K562 (cell line): Measurements from ENCODE around the gene PPP1R36. TPM values are rescaled to one million over a fixed set of nuclear protein-coding genes. Genes with fewer than 3 reads are reported as not detected.
"Not testable (repeated sequence)": the region's sequence is repeated elsewhere in the genome, so short reads cannot be mapped to it uniquely, and the experiment has no call there.

Experiments
- ATAC-seq: fragments of 200-7000 bp; cut with Tn5 transposase; 3 replicates; pipeline ENCODE4 v1.9.1; 2020; ENCODE audit warnings: moderate library complexity
- BruUV-seq: library from RNA; stranded (reverse); fragments of 400-500 nt; replicated peaks from 2 replicates; lab custom pipeline; 2021; lab: Mats Ljungman, UMichigan
- CTCF ChIA-PET: fragments of 300-600 bp; formaldehyde crosslinking; extraction: SDS; loops from one replicate; lab custom pipeline; 2021; ENCODE audit warnings: low intra/inter-chr PET ratio; lab: Yijun Ruan, JAX
- POLR2A ChIA-PET: fragments of 300-600, 350-650 bp; sonication (Branson Sonifier 250); formaldehyde crosslinking; extraction: SDS; loops from one replicate; lab custom pipeline; 2021; ENCODE audit warnings: antibody characterized with exemption, inconsistent platforms; lab: Yijun Ruan, JAX
- DNase-seq, 4 experiments: peaks; one replicate each; pipeline versions ENCODE4 v3.0.0 to v3.0.0-alpha.2; 2011 to 2018; ENCODE audit warnings: low spot score in 3 of 4, mixed read lengths in 3 of 4; ENCODE audit errors: extremely low read depth in 1 of 4
- FAIRE-seq: peaks from 2 replicates; lab custom pipeline; 2011; peaks lifted over from hg19 to GRCh38; lab: Jason Lieb, UNC
- H2AFZ ChIP-seq: 2 replicates; pipeline ENCODE4 v1.6.0; 2011; ENCODE audit warnings: low read depth, low read length, control low read depth, inconsistent platforms
- H3K27ac ChIP-seq: fragments of 200-600 bp; 3 replicates; pipeline ENCODE4 v1.8.0; 2011; ENCODE audit warnings: low read depth, mild to moderate bottlenecking, control low read depth, inconsistent platforms, low read length, moderate library complexity, mixed read lengths; ENCODE audit errors: extremely low read depth
- H3K27me3 ChIP-seq, 2 experiments: fragments of 300-600 bp in 1 of 2; 2 replicates in 1 of 2; 3 replicates in 1 of 2; pipeline versions ENCODE4 v1.6.0 to v1.8.0; 2011; ENCODE audit warnings: inconsistent platforms in 2 of 2, low read length in 2 of 2, mild to moderate bottlenecking in 1 of 2, mixed read lengths in 1 of 2, moderate library complexity in 1 of 2; ENCODE audit not compliant: control insufficient read depth in 2 of 2, insufficient read depth in 2 of 2
- H3K36me3 ChIP-seq: fragments of 300-600 bp; 3 replicates; pipeline ENCODE4 v1.8.0; 2011; ENCODE audit warnings: mild to moderate bottlenecking, low read length, inconsistent platforms; ENCODE audit not compliant: control insufficient read depth, insufficient read depth
- H3K4me1 ChIP-seq, 2 experiments: fragments of 200-600 bp in 1 of 2; replicated peaks in 1 of 2; 2 replicates in 1 of 2; 3 replicates in 1 of 2; pipeline versions ENCODE4 v1.5.1 to v1.8.0; 2011; ENCODE audit warnings: inconsistent platforms in 2 of 2, low read length in 2 of 2, mild to moderate bottlenecking in 1 of 2, mixed read lengths in 1 of 2, moderate library complexity in 1 of 2; ENCODE audit not compliant: control insufficient read depth in 2 of 2, insufficient read depth in 2 of 2
- H3K4me2 ChIP-seq: 2 replicates; pipeline ENCODE4 v1.6.1; 2011; ENCODE audit warnings: low read length, control low read depth, inconsistent platforms, mixed read lengths; ENCODE audit not compliant: insufficient read depth
- H3K4me3 ChIP-seq: fragments of 200-600 bp; sonication (generic), shearing (Covaris generic); 2 replicates; pipeline ENCODE4 v1.5.1; 2016; ENCODE audit warnings: control low read depth, inconsistent platforms
- H3K79me2 ChIP-seq: fragments of 200-600 bp; 3 replicates; pipeline ENCODE4 v1.8.0; 2011; ENCODE audit warnings: low read length, inconsistent platforms; ENCODE audit not compliant: control insufficient read depth, insufficient read depth
- H3K9ac ChIP-seq, 2 experiments: 2 replicates each; pipeline versions ENCODE4 v1.6.0 to v1.6.1; 2011; ENCODE audit warnings: low read depth in 2 of 2, low read length in 2 of 2, control low read depth in 1 of 2, inconsistent platforms in 1 of 2, mild to moderate bottlenecking in 1 of 2, mixed read lengths in 1 of 2; ENCODE audit not compliant: insufficient read depth in 1 of 2
- H3K9me1 ChIP-seq: one replicate; pipeline ENCODE4 v1.6.0; 2011; ENCODE audit warnings: inconsistent platforms, mild to moderate bottlenecking, low read length, moderate library complexity; ENCODE audit not compliant: control insufficient read depth, insufficient read depth
- H3K9me3 ChIP-seq: replicated peaks from 2 replicates; pipeline ENCODE4 v1.5.1; 2011; ENCODE audit warnings: low read depth, low read length, inconsistent platforms; ENCODE audit not compliant: control insufficient read depth, insufficient read depth
- H4K20me1 ChIP-seq: replicated peaks from 2 replicates; pipeline ENCODE4 v1.6.1; 2011; ENCODE audit warnings: low read length, inconsistent platforms, mixed read lengths; ENCODE audit not compliant: control insufficient read depth, insufficient read depth
- DIDO1 ChIP-seq: fragments of 450-650 bp; IDR thresholded peaks from 2 replicates; pipeline ENCODE4 v1.6.1; 2016; ENCODE audit warnings: low read depth, missing biosample characterization, missing genetic modification characterization
- JUND ChIP-seq, 2 experiments: IDR thresholded peaks; 2 replicates in 1 of 2; 3 replicates in 1 of 2; pipeline ENCODE4 v1.6.1; 2011; ENCODE audit warnings: borderline replicate concordance in 2 of 2, low read depth in 2 of 2, low read length in 2 of 2, improper control_type of control experiment in 1 of 2, missing biosample characterization in 1 of 2, missing genetic modification characterization in 1 of 2, missing genetic modification reagents in 1 of 2
- MCM7 ChIP-seq, 2 experiments: fragments of 450-650 bp; IDR thresholded peaks; 2 replicates each; pipeline ENCODE4 v1.6.1; 2016 to 2018
- TCF7L2 ChIP-seq: fragments of 150-350 bp; IDR thresholded peaks from 2 replicates; pipeline ENCODE4 v1.6.1; 2016; ENCODE audit warnings: low read depth, mild to moderate bottlenecking, low read length, moderate library complexity
- ZNF121 ChIP-seq: sonication (generic); formaldehyde crosslinking; conservative IDR thresholded peaks from 2 replicates; pipeline ENCODE4 v1.8.0; 2022; ENCODE audit warnings: missing genetic modification reagents
- WGBS: fragments of 100-300 bp; shearing (Covaris generic); methylation state at CpG from one replicate; pipeline ENCODE4 v1.1.6; 2016; ENCODE audit warnings: low coverage, mixed read lengths; ENCODE audit not compliant: insufficient coverage; ENCODE audit errors: missing lambda C conversion rate; 5-methylcytosine and 5-hydroxymethylcytosine counted together
- in situ Hi-C: fragments of 300-500 bp; cut with MboI; formaldehyde crosslinking; loops from 4 replicates; pipeline ENCODE4 v1.15.0; 2018; ENCODE audit warnings: inconsistent platforms, mixed read lengths
- intact Hi-C: fragments of 100-400 bp; cut with micrococcal nuclease; formaldehyde crosslinking; loops from 2 replicates; pipeline ENCODE4 v1.14.2; 2022
- polyA plus RNA-seq, 8 experiments: library from polyadenylated mRNA; depleted of rRNA in 4 of 8; stranded (reverse) in 5 of 8; unstranded in 3 of 8; fragments of >200 nt; fragmentation: Nextera tagmentation in 2 of 8; fragmentation: Illumina TruSeq in 1 of 8; extraction: Ambion mirVana in 2 of 8; extraction: Trizol in 1 of 8; gene quantifications; 2 replicates each; pipeline versions ENCODE4 v1.2.1 to v1.2.3, GENCODE V29; 2011 to 2014; ENCODE audit warnings: inconsistent platforms in 1 of 8, missing spikeins in 1 of 8
- total RNA-seq, 7 experiments: library from RNA; depleted of rRNA in 6 of 7; stranded (reverse); fragments of >200 nt in 6 of 7; fragmentation: Illumina TruSeq in 2 of 7; extraction: Trizol in 2 of 7; gene quantifications; 2 replicates each; pipeline versions ENCODE4 v1.2.1 to v1.2.3, GENCODE V29; 2011 to 2021; ENCODE audit warnings: low replicate concordance in 1 of 7
- TF ChIP-seq, protein P1 (sequence below), 2 experiments: fragments of 450-650 bp in 1 of 2; sonication (generic) in 1 of 2; formaldehyde crosslinking in 1 of 2; IDR thresholded peaks in 1 of 2; conservative IDR thresholded peaks in 1 of 2; 2 replicates each; pipeline versions ENCODE4 v1.6.1 to v1.8.1; 2016 to 2023; ENCODE audit warnings: mild to moderate bottlenecking in 2 of 2, moderate library complexity in 2 of 2, inconsistent platforms in 1 of 2, missing genetic modification reagents in 1 of 2
- TF ChIP-seq, protein P2 (sequence below): sonication (generic); formaldehyde crosslinking; IDR thresholded peaks from 2 replicates; pipeline ENCODE4 v1.5.0; 2020; ENCODE audit warnings: missing genetic modification reagents

Gene PPP1R36
- total and polyA plus RNA-seq, 9 of the 15 experiments (the other 6 are each of a cell fraction or from before 2014, with no cell fraction given), result 0.29 TPM; not detected in 8

DNA sequence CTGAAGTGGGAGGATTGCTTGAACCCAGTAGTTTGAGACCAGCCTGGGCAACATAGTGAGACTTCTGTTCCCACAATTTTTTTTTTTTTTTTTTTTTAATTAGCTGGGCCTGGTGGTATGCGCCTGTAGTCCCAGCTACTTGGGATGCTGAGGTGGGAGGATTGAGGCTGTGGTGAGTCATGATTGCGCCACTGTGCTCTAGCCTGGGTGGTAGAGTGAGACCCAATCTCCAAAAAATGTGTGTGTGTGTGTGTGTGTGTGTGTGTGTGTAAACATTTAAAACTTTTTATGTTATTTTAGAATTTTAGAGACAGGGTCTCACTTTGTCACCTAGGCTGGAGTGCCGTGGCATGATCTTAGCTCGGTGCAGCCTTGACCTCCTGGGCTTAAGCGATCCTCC is 6.8 kb downstream of the PPP1R36 start (continued):
- TF ChIP-seq, protein P1, sequence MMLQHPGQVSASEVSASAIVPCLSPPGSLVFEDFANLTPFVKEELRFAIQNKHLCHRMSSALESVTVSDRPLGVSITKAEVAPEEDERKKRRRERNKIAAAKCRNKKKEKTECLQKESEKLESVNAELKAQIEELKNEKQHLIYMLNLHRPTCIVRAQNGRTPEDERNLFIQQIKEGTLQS (IDR thresholded peaks at IDR 0.05), result peak; percentile 48
- TF ChIP-seq, protein P1 (CRISPR knock-in tag; conservative IDR thresholded peaks at IDR 0.05), result no peak
- TF ChIP-seq, protein P2, sequence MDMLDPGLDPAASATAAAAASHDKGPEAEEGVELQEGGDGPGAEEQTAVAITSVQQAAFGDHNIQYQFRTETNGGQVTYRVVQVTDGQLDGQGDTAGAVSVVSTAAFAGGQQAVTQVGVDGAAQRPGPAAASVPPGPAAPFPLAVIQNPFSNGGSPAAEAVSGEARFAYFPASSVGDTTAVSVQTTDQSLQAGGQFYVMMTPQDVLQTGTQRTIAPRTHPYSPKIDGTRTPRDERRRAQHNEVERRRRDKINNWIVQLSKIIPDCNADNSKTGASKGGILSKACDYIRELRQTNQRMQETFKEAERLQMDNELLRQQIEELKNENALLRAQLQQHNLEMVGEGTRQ (CRISPR knock-in tag), result no peak
- TF ChIP-seq MCM7 (IDR thresholded peaks at IDR 0.05) (no peak), DIDO1 (no peak), TCF7L2 (no peak), JUND (IDR thresholded peaks at IDR 0.05; ENCODE audit: borderline replicate concordance, low read depth, low read length) (peak; percentile 15; the same call in 1 of the 2 replicates), JUND (tag; IDR thresholded peaks at IDR 0.05; ENCODE audit: borderline replicate concordance, low read depth, low read length) (no peak)

DNA sequence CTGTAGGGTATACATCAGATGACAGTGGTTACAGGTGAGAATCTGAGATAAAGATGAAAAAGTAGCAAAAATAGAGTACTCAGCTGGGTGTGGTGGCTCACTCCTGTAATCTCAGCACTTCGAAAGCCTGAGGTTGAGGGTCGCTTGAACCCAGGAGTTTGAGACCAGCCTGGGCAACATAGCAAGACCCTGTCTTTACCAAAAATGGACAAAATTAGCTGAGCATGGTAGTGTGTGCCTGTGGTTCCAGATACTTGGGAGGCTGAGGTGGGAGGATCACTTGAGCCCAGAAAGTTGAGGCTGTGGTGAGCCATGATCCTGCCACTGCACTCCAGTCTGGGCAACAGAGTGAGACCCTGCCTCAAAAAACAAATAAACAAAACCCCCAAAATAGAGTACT is 8.5 kb downstream of the PPP1R36 start:
- ATAC-seq, FAIRE-seq, H4K20me1 ChIP-seq, H3K79me2 ChIP-seq, H3K4me1 ChIP-seq, H3K9me1 ChIP-seq, H3K4me3 ChIP-seq, H2AFZ ChIP-seq, H3K4me2 ChIP-seq, DNase-seq, H3K9me3 ChIP-seq, CTCF ChIA-PET, BruUV-seq, in situ Hi-C loops, H3K9ac ChIP-seq, H3K27ac ChIP-seq, POLR2A ChIA-PET, intact Hi-C loops, H3K36me3 ChIP-seq: not testable (repeated sequence)
- WGBS, result 0% methylated on average over 1 of the region's 2 CpGs
- peaks cover 3 to 20% of the 10 kb centered on the region in 2 experiments; a peak in 3 of 5 replicates for H3K27me3 ChIP-seq
- TF ChIP-seq ZNF121, result peak; percentile 37
